ENCODE measurements around the gene RABL6.

- TF ChIP-seq POLR2AphosphoS5 (IDR thresholded peaks at IDR 0.05) (no peak), POLR2A (IDR thresholded peaks at IDR 0.05) (no peak), CTCF (IDR thresholded peaks at IDR 0.05) (no peak)
Observed at GRCh38 chr9:136867480-136867879, 59.7 kb downstream of the RABL6 start.
